Measurements from ENCODE around the gene TMEM132D.

The TMEM132D gene

DNA sequence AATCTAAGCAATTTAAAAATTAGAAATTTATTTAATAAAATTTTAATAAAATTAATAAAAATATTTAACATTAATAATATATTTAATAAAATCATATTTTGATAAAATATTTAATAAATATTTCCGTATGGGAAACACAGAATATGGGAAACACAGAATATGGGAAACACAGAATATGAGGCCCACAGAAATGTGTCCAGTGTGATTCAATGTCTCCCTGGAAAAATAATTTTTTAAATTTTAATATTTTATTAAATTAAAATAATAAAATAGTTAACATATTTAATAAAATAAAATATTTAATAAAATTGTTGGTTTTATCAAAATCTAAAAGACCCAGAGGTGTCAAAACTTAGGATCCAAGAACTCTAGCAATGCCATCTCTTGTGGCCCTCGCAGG is 186.4 kb downstream of the TMEM132D start:
- DNase-seq (ENCODE audit: low read depth) = no peak
- TF ChIP-seq POLR2A (IDR thresholded peaks at IDR 0.05; ENCODE audit: extremely low read depth, insufficient read length) = no peak
- TF ChIP-seq, protein P1, sequence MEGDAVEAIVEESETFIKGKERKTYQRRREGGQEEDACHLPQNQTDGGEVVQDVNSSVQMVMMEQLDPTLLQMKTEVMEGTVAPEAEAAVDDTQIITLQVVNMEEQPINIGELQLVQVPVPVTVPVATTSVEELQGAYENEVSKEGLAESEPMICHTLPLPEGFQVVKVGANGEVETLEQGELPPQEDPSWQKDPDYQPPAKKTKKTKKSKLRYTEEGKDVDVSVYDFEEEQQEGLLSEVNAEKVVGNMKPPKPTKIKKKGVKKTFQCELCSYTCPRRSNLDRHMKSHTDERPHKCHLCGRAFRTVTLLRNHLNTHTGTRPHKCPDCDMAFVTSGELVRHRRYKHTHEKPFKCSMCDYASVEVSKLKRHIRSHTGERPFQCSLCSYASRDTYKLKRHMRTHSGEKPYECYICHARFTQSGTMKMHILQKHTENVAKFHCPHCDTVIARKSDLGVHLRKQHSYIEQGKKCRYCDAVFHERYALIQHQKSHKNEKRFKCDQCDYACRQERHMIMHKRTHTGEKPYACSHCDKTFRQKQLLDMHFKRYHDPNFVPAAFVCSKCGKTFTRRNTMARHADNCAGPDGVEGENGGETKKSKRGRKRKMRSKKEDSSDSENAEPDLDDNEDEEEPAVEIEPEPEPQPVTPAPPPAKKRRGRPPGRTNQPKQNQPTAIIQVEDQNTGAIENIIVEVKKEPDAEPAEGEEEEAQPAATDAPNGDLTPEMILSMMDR (IDR thresholded peaks at IDR 0.05; ENCODE audit: low read depth, low read length) = no peak
- no peak for TF ChIP-seq MYC (IDR thresholded peaks at IDR 0.05; ENCODE audit: low read depth, low read length)
- H3K4me3 ChIP-seq (ENCODE audit: low read depth, low read length) = no peak overlapping the region

DNA sequence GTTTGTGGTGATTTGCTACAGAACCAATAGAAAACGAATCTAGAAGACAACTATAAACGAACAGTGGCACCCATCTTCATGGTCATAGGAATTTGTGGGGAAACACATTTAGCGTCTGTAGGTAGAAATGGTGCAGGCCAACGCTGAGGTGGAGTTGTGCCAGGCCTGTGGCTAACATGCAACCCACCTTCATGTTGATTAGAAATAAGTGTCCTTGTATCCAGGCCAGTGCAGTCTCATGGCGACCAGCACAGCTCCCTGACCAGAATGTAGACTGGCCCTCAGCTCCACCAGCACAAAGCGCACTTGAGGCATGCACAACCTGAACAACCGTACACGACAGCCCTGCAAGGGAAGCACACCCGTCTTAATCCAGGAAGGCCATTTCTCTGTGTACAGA is 187.0 kb downstream of the TMEM132D start:
- no peak for DNase-seq (ENCODE audit: low read depth)
- H3K4me3 ChIP-seq (ENCODE audit: low read depth, low read length) = no peak overlapping the region
- TF ChIP-seq, protein P2, sequence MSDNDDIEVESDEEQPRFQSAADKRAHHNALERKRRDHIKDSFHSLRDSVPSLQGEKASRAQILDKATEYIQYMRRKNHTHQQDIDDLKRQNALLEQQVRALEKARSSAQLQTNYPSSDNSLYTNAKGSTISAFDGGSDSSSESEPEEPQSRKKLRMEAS (IDR thresholded peaks at IDR 0.05; ENCODE audit: low read depth, low read length) = no peak
- TF ChIP-seq MYC (IDR thresholded peaks at IDR 0.05; ENCODE audit: low read depth, low read length) (no peak), POLR2A (IDR thresholded peaks at IDR 0.05; ENCODE audit: extremely low read depth, insufficient read length) (no peak)
- TF ChIP-seq, protein P1 (IDR thresholded peaks at IDR 0.05; ENCODE audit: low read depth, low read length) = no peak

DNA sequence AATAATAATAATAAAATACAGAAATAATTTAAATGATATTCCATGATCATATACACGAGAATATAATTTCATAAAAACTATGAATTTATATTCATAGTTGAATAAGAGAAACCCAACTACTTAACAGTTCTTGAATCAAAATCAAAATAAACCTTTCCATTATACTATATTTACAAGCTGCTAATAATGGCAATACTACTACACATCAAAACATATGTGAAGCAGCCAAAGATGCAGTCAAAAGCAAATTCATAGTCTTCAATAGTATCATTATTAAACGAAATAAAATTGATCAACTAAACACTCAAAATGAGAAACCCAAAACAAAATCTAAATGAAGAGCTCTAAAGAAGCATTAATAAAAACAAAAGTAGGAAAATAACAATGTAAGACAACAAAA is 197.1 kb downstream of the TMEM132D start:
- TF ChIP-seq POLR2A (IDR thresholded peaks at IDR 0.05; ENCODE audit: extremely low read depth, insufficient read length) = no peak
- no peak for TF ChIP-seq MYC (IDR thresholded peaks at IDR 0.05; ENCODE audit: low read depth, low read length)
- TF ChIP-seq, protein P2 (IDR thresholded peaks at IDR 0.05; ENCODE audit: low read depth, low read length) = no peak
- no peak for DNase-seq (ENCODE audit: low read depth)
- no peak overlapping the region for H3K4me3 ChIP-seq (ENCODE audit: low read depth, low read length)

DNA sequence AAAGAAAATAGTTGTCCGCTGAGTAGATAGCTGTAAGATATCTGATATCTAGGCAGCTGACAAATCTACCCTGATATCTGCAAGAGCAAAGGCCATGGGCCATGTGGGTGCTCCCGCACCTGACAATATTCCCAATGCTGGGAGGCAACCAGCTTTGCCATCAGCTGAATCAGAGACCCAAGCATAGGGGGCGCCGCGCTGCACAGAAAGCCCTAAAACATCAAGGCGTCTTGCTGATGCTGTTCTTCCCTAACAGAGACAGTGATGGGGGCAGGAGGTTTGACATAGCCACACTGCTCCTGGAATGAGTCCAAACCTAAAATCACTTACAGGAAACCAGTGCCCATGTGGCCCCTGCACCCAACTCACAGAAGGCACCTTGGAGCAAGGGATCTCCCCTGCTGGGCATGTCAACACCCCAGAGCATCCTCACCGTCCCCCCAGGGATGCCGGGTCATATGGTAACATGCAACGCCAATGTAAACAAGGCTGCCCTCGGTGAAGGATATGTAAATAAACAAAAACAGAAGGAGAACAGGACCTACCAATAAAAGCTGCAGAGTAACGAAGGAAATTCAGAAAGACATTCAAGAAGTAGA is 199.5 kb downstream of the TMEM132D start:
- H3K4me3 ChIP-seq (ENCODE audit: low read depth, low read length) = no peak overlapping the region
- TF ChIP-seq MYC (IDR thresholded peaks at IDR 0.05; ENCODE audit: low read depth, low read length) (no peak), POLR2A (IDR thresholded peaks at IDR 0.05; ENCODE audit: extremely low read depth, insufficient read length) (no peak)
- TF ChIP-seq, protein P2 (IDR thresholded peaks at IDR 0.05; ENCODE audit: low read depth, low read length) = no peak
- TF ChIP-seq, protein P1 (IDR thresholded peaks at IDR 0.05; ENCODE audit: low read depth, low read length) = no peak
- no peak for DNase-seq (ENCODE audit: low read depth)

DNA sequence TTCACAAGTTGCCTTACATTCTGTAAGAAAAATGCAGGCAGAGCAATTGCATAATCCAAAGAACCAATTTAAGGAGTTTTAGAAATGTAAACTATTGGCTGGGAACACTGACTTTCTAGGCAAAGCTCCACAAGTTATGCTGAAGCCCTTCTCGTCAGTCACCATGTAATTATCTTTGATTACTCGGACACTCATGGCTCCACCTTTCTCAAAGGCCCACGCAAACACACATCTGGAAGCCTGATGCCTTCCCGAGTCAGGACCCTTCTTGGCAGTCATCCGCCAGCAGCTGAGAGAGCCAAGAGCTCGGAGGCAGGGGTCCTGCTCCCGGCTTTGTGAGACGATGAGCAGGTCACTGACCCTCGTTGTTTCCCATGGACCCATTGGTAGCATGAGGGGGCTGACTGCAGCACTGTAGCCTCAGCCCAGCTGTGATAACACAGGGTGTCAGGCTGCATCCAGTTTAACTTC is 202.2 kb downstream of the TMEM132D start:
- TF ChIP-seq, protein P1 (IDR thresholded peaks at IDR 0.05; ENCODE audit: low read depth, low read length) = no peak
- TF ChIP-seq MYC (IDR thresholded peaks at IDR 0.05; ENCODE audit: low read depth, low read length) = no peak
- TF ChIP-seq, protein P2 (IDR thresholded peaks at IDR 0.05; ENCODE audit: low read depth, low read length) = no peak
- DNase-seq (ENCODE audit: low read depth) = no peak

DNA sequence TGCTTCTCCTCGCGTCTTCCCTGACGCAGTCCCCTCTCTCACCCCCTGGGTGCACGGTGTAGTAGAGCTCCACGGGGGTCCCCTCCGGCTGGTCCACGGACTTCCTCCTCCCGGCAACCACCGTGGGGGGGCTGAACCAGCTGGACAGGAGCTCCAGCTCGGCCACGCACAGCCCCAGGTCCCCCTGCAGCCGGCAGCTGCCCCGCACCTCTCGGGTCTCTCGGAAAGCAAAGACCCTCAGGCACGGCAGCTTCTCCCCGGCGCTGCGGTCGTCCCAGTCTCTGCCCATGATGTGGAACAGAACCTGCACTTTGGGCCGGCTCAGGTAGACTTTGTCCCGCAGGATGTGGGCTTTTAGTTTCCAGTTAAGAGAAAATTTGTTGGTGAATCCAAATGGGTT is 203.8 kb downstream of the TMEM132D start:
- DNase-seq (ENCODE audit: low read depth) = no peak
- TF ChIP-seq POLR2A (IDR thresholded peaks at IDR 0.05; ENCODE audit: extremely low read depth, insufficient read length) (no peak), MYC (IDR thresholded peaks at IDR 0.05; ENCODE audit: low read depth, low read length) (no peak)
- TF ChIP-seq, protein P1 (IDR thresholded peaks at IDR 0.05; ENCODE audit: low read depth, low read length) = no peak
- no peak overlapping the region for H3K4me3 ChIP-seq (ENCODE audit: low read depth, low read length)

More for the DNA sequence above, 202.2 kb downstream of the TMEM132D start:
- no peak overlapping the region for H3K4me3 ChIP-seq (ENCODE audit: low read depth, low read length)
